Skeletal muscle satellite cell (primary cell): ENCODE data around the gene YPEL4.

Experiments used
- H3K27me3 ChIP-seq: 2 replicates; pipeline ENCODE4 v1.7.0; 2013; ENCODE audit warnings: low read length; ENCODE audit not compliant: control insufficient read depth, insufficient read depth
- H3K36me3 ChIP-seq: 2 replicates; pipeline ENCODE4 v1.7.0; 2013; ENCODE audit warnings: mild to moderate bottlenecking, control low read depth, low read length; ENCODE audit not compliant: insufficient read depth
- H3K4me1 ChIP-seq: 2 replicates; pipeline ENCODE4 v1.7.0; 2013; ENCODE audit warnings: low read length; ENCODE audit not compliant: control insufficient read depth, insufficient read depth
- H3K4me2 ChIP-seq: 2 replicates; pipeline ENCODE4 v1.7.0; 2013; ENCODE audit warnings: mild to moderate bottlenecking, low read length
- H3K4me3 ChIP-seq: 2 replicates; pipeline ENCODE4 v1.7.0; 2013; ENCODE audit warnings: low read length
- H3K9ac ChIP-seq: 2 replicates; pipeline ENCODE4 v1.7.0; 2013; ENCODE audit warnings: mild to moderate bottlenecking, low read depth, low read length, moderate library complexity
- H3K9me3 ChIP-seq: replicated peaks from 2 replicates; pipeline ENCODE4 v1.7.0; 2013; ENCODE audit warnings: mild to moderate bottlenecking, control low read depth, low read length
- small RNA-seq: library from RNA; depleted of rRNA; stranded (forward); fragments of <200 nt; gene quantifications from one replicate; pipeline ENCODE3, GENCODE V24; 2012

The YPEL4 gene

GRCh38 chr11:57599381-57599780, 50.3 kb downstream of the YPEL4 start:
- no peak overlapping the region for H3K4me2 ChIP-seq
- no peak overlapping the region for H3K4me3 ChIP-seq
- H3K36me3 ChIP-seq, result no peaks in the 10 kb centered on the region
- no peak overlapping the region for H3K9ac ChIP-seq
- H3K27me3 ChIP-seq, result peaks cover 25% of the 10 kb centered on the region
- peaks cover 13% of the 10 kb centered on the region for H3K4me1 ChIP-seq
- no peaks in the 10 kb centered on the region for H3K9me3 ChIP-seq

GRCh38 chr11:57598831-57599155, 50.9 kb downstream of the YPEL4 start:
- H3K4me1 ChIP-seq, result peaks cover 13% of the 10 kb centered on the region
- H3K9ac ChIP-seq, result no peak overlapping the region
- peaks cover 31% of the 10 kb centered on the region for H3K27me3 ChIP-seq
- H3K9me3 ChIP-seq, result no peaks in the 10 kb centered on the region
- peak overlapping the region; percentile 59 for H3K4me2 ChIP-seq
- H3K36me3 ChIP-seq, result no peaks in the 10 kb centered on the region
- peak overlapping the region; percentile 63 for H3K4me3 ChIP-seq

GRCh38 chr11:57597916-57598830, 51.5 kb downstream of the YPEL4 start:
- Histone ChIP-seq H3K4me2 (peak overlapping the region; percentile 59), H3K4me1 (peaks cover 13% of the 10 kb centered on the region), H3K27me3 (peaks cover 37% of the 10 kb centered on the region), H3K36me3 (no peaks in the 10 kb centered on the region), H3K9ac (peak overlapping the region; percentile 35), H3K4me3 (peak overlapping the region; percentile 63), H3K9me3 (no peaks in the 10 kb centered on the region)

DNA sequence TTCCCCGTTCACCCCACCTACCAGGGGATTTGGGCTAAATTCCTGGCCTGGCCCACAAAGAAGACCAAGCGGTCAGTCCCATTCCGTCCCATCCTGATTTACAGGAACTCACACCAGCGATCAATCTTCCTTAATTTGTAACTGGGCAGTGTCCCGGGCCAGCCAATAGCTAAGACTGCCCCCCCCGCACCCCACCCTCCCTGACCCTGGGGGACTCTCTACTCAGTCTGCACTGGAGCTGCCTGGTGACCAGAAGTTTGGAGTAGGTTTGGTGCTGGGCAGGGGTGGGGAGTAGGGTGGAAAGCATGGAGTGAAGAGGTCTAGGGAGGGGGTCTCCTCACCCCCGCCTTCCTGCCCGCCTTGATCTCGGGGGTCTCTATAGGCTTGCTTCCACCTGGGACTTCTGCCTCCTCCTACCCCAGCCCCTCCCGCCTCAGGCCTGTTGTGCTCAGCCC, 52.2 kb downstream of the YPEL4 start, which contains the start of gene SERPING1:
TSS of gene SERPING1 (plus strand) at position 225 of the 455 bp plus-strand sequence. CDS start 586 bp downstream, outside the sequence.
- Histone ChIP-seq H3K9me3 (no peaks in the 10 kb centered on the region), H3K4me3 (peak within 1 kb of the TSS; percentile 63), H3K27me3 (peaks cover 43% of the 10 kb centered on the region), H3K4me1 (peaks cover 13% of the 10 kb centered on the region), H3K9ac (peak within 1 kb of the TSS; percentile 35), H3K4me2 (peak within 1 kb of the TSS; percentile 59), H3K36me3 (no peaks in the 10 kb centered on the region)

- Histone ChIP-seq H3K4me1 (peaks cover 13% of the 10 kb centered on the region), H3K4me2 (no peak overlapping the region), H3K27me3 (peaks cover 43% of the 10 kb centered on the region), H3K9me3 (no peaks in the 10 kb centered on the region), H3K9ac (no peak overlapping the region), H3K36me3 (no peaks in the 10 kb centered on the region), H3K4me3 (no peak overlapping the region)
These were observed 53.3 kb downstream of the YPEL4 start for GRCh38 chr11:57596266-57596885.

Small RNA genes lying within 50 kb of the gene (small RNA-seq; reads per million reads assigned to genes)
- 1,110 reads per million, percentile 99 among the genes with 10 or more reads in this experiment for gene MIR130A
